GM12875 (cell line): ENCODE measurements around the gene LRRIQ1.

Source experiments
- H3K4me3 ChIP-seq: one replicate; pipeline ENCODE4 v1.5.1; 2011; ENCODE audit warnings: low read depth, low read length, control low read depth
- CTCF ChIP-seq: IDR thresholded peaks from 2 replicates; pipeline ENCODE4 v1.5.1; 2011; ENCODE audit warnings: low read depth, mild to moderate bottlenecking, control low read depth, inconsistent platforms, low read length, moderate library complexity, borderline replicate concordance; ENCODE audit not compliant: insufficient read depth

Gene LRRIQ1

GRCh38 chr12:85057370-85057963, 21.3 kb downstream of the LRRIQ1 start:
- H3K4me3 ChIP-seq = no peak overlapping the region
- peak; percentile 60 for TF ChIP-seq CTCF

GRCh38 chr12:85058339-85058738, 22.2 kb downstream of the LRRIQ1 start:
- no peak for TF ChIP-seq CTCF
- no peak overlapping the region for H3K4me3 ChIP-seq

GRCh38 chr12:85059594-85059993, 23.4 kb downstream of the LRRIQ1 start:
- TF ChIP-seq CTCF = no peak
- H3K4me3 ChIP-seq = no peak overlapping the region

- H3K4me3 ChIP-seq = no peak overlapping the region
- no peak for TF ChIP-seq CTCF
Measured at GRCh38 chr12:85060916-85061315, 24.8 kb downstream of the LRRIQ1 start.

- no peak for TF ChIP-seq CTCF
- H3K4me3 ChIP-seq = no peak overlapping the region
Measured at GRCh38 chr12:85065837-85066482, 29.8 kb downstream of the LRRIQ1 start.

GRCh38 chr12:85072826-85073225, 36.7 kb downstream of the LRRIQ1 start:
- TF ChIP-seq CTCF = no peak

More at GRCh38 chr12:85072826-85073225, 36.7 kb downstream of the LRRIQ1 start:
- no peak overlapping the region for H3K4me3 ChIP-seq
